Psoas muscle (tissue), 8 donors: ENCODE measurements around the gene RALY. TPM values are rescaled to one million over a fixed set of nuclear protein-coding genes. Genes with fewer than 3 reads are reported as not detected.

Source experiments
- ATAC-seq, 4 donors: fragments of 200-7000 bp; cut with Tn5 transposase; one replicate each; pipeline ENCODE4 v1.9.1; 2020; ENCODE audit warnings: moderate library complexity in 3 of 4, mild to moderate bottlenecking in 2 of 4
- DNase-seq, 2 donors: peaks; one replicate each; pipeline ENCODE4 v3.0.0-alpha.2; 2020
- H3K27ac ChIP-seq: fragments of 200-600 bp; one replicate; pipeline ENCODE4 v1.8.0; 2022
- H3K27me3 ChIP-seq, 3 donors: fragments of 200-600 bp in 1 of 3; one replicate each; pipeline versions ENCODE4 v1.6.1 to v1.8.0; 2013 to 2022; ENCODE audit warnings: low read length in 2 of 3, mild to moderate bottlenecking in 2 of 3, moderate library complexity in 1 of 3; ENCODE audit not compliant: insufficient read depth in 3 of 3
- H3K36me3 ChIP-seq, 2 donors: fragments of 200-600 bp in 1 of 2; one replicate each; pipeline versions ENCODE4 v1.6.1 to v1.8.0; 2013 to 2022; ENCODE audit warnings: low read depth in 1 of 2, mild to moderate bottlenecking in 1 of 2, moderate library complexity in 1 of 2; ENCODE audit not compliant: insufficient read depth in 1 of 2
- H3K4me1 ChIP-seq: fragments of 200-600 bp; one replicate; pipeline ENCODE4 v1.8.0; 2022
- H3K4me3 ChIP-seq: fragments of 200-600 bp; one replicate; pipeline ENCODE4 v1.8.0; 2022; ENCODE audit warnings: mild to moderate bottlenecking
- H3K9me3 ChIP-seq: fragments of 200-600 bp; one replicate; pipeline ENCODE4 v1.8.0; 2022
- CTCF ChIP-seq: fragments of 200-600 bp; IDR thresholded peaks from one replicate; pipeline ENCODE4 v1.8.0; 2022; ENCODE audit warnings: antibody characterized with exemption
- WGBS, 3 donors: extraction: QIAGEN DNeasy Blood & Tissue Kit; methylation state at CpG; one replicate each; pipeline versions ENCODE4 v1.1.6 to v1.1.7; 2013; 5-methylcytosine and 5-hydroxymethylcytosine counted together
- intact Hi-C, 2 donors: fragments of 100-400 bp; cut with DNase I; formaldehyde crosslinking; loops; one replicate each; pipeline versions ENCODE4 v1.11.0 to v1.14.2; 2022
- polyA plus RNA-seq, 3 donors: library from polyadenylated mRNA; stranded (reverse); fragments of 200-250 nt; gene quantifications; one replicate each; pipeline ENCODE4 v1.2.3, GENCODE V29; 2013
- total RNA-seq, 4 donors: library from RNA; stranded (reverse); fragmentation: NEBNext Ultra II Directional in 2 of 4; extraction: Animal tissue kit (Norgen Biotek cat#: 25700) in 2 of 4; gene quantifications; one replicate each; pipeline versions ENCODE4 v1.2.1 to v1.2.4, GENCODE V29; 2021 to 2023
- donor health status: healthy with polysubstance abuse.
- donor health status: DM: no; HTN: no; CAD: no; lungs with moderate emphysema.
- donor health status: Bipolar disorder and iron deficiency.
- donor health status: healthy.
- donor health status: DM: yes; HTN: yes; CAD: no.
- donor health status: DM: no; HTN: no; CAD: no.
- donor health status: DM: no; HTN: no; CAD: no.
- donor health status: DM: yes; HTN: yes; CAD: no.

RALY gene
- total and polyA plus RNA-seq, 7 donors = 92.3 to 325 (median 120) TPM

- no peak overlapping the region for H3K27ac ChIP-seq
- peaks cover 16% of the 10 kb centered on the region for H3K4me1 ChIP-seq
- intact Hi-C loops = loop anchor here in 1 of 2 donors (5.0 to 10.0 kb wide), 2 partner anchors 54 to 139 kb away; no protein-coding TSS in a partner anchor
- no peak for ATAC-seq
- TF ChIP-seq CTCF = no peak
- no peak for DNase-seq
- 82 to 85% (median 84%) methylated on average over 8 of the region's 8 CpGs for WGBS, 3 donors
- H3K9me3 ChIP-seq = no peaks in the 10 kb centered on the region
- no peak overlapping the region for H3K4me3 ChIP-seq
- H3K36me3 ChIP-seq = peaks cover 0 to 34% of the 10 kb centered on the region in 2 donors
- no peaks in the 10 kb centered on the region for H3K27me3 ChIP-seq
Observed at GRCh38 chr20:34070859-34071258, 77.1 kb downstream of the RALY start.

- H3K27me3 ChIP-seq = no peaks in the 10 kb centered on the region
- intact Hi-C loops = loop anchor here in 1 of 2 donors (5.0 to 10.0 kb wide), 2 partner anchors 53 to 140 kb away; no protein-coding TSS in a partner anchor
- ATAC-seq = no peak
- no peak for DNase-seq
- TF ChIP-seq CTCF = no peak
- WGBS, 3 donors = 82 to 92% (median 89%) methylated on average over 8 of the region's 8 CpGs
- no peaks in the 10 kb centered on the region for H3K9me3 ChIP-seq
- H3K4me1 ChIP-seq = peaks cover 16% of the 10 kb centered on the region
- H3K27ac ChIP-seq = no peak overlapping the region
- H3K4me3 ChIP-seq = no peak overlapping the region
- H3K36me3 ChIP-seq = peaks cover 0 to 46% of the 10 kb centered on the region in 2 donors
Observed at GRCh38 chr20:34072076-34072475, 78.4 kb downstream of the RALY start.

GRCh38 chr20:34072778-34073177 is 79.1 kb downstream of the RALY start:
- no peak for DNase-seq
- Histone ChIP-seq H3K9me3 (no peaks in the 10 kb centered on the region), H3K4me3 (no peak overlapping the region), H3K27me3 (no peaks in the 10 kb centered on the region), H3K36me3 (peaks cover 0 to 53% of the 10 kb centered on the region in 2 donors), H3K27ac (no peak overlapping the region), H3K4me1 (peaks cover 16% of the 10 kb centered on the region)
- TF ChIP-seq CTCF = no peak
- intact Hi-C loops = loop anchor here in 1 of 2 donors (5.0 to 10.0 kb wide), 2 partner anchors 52 to 140 kb away; no protein-coding TSS in a partner anchor
- ATAC-seq = no peak
- WGBS, 3 donors = 91 to 100% (median 93%) methylated on average over 1 of the region's 1 CpG

- peaks cover 0 to 68% of the 10 kb centered on the region in 2 donors for H3K36me3 ChIP-seq
- no peaks in the 10 kb centered on the region for H3K27me3 ChIP-seq
- no peak for ATAC-seq
- H3K9me3 ChIP-seq = no peaks in the 10 kb centered on the region
- no peak for DNase-seq
- no peak for TF ChIP-seq CTCF
- no peak overlapping the region for H3K27ac ChIP-seq
- WGBS, 3 donors = 58 to 80% (median 74%) methylated on average over 7 of the region's 7 CpGs
- no peak overlapping the region for H3K4me3 ChIP-seq
- intact Hi-C loops = loop anchor here in 1 of 2 donors (5.0 to 10.0 kb wide), 2 partner anchors 51 to 142 kb away; no protein-coding TSS in a partner anchor
- H3K4me1 ChIP-seq = peaks cover 10% of the 10 kb centered on the region
Observed at GRCh38 chr20:34074101-34074760, 80.5 kb downstream of the RALY start.
